Stimulated activated CD4-positive, alpha-beta T cell treated with anti-CD3 and anti-CD28 coated beads, Interleukin-15, amount 100 ng/mL, for 1 hour (primary cell): Measurements from ENCODE around the gene CHMP4B.
"Not testable (repeated sequence)": the region's sequence is repeated elsewhere in the genome, so short reads cannot be mapped to it uniquely, and the experiment has no call there.

Experiments used
- DNase-seq, 2 donors: peaks; one replicate each; pipeline ENCODE4 v3.0.0-alpha.2; 2020; ENCODE audit warnings: low read depth in 1 of 2, low spot score in 1 of 2

CHMP4B gene

DNA sequence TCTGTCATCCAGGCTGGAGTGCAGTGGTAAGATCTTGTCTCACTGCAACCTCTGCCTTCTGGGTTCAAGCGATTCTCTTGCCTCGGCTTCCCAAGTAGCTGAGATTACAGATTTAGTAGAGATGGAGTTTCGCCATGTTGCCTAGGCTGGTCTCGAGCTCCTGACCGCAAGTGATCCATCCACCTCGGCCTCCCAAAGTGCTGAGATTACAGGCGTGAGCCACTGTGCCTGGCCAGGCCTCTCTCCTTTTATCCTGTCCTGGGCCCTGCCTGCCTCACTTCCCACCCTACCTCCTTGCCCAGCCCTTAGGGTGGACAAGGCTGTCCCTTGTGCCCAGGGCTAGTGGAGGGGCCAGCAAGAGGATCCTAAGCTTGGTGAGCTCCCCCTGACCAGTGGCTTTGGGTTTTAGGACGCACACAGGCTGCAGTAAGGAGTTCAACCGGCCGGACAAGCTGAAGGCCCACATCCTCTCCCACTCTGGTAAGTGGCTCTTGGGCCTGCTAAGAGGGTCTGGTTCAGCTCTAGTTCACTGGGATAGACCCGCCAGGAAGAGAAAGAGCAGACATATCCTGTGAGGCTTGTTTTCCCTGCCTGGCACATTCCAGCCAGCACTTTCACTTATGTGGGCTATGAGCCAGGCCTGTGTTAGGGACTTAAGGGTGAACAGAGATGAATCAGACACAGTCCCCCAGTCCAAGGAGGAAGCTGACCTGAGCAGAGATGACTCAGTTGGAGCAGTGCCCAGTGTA is 21.9 kb upstream of the CHMP4B start:
- DNase-seq, result no peak

DNA sequence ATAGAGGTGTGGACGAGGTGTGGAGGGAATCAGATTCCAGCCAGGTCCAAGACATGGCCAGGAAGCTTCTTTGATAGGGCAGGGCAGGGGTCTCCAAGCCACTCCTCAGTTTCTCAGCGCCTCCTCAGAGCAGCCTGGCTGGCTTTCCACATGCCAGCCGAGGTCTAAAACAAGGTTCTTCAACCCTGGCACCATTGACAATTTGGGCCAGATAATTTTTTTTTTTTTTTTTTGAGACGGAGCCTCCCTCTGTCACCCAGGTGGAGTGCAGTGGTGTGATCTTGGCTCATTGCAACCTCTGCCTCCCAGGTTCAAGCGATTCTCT is 21.3 kb upstream of the CHMP4B start:
- no peak for DNase-seq

- no peak for DNase-seq
Observed at GRCh38 chr20:33790566-33790965, 20.6 kb upstream of the CHMP4B start.

DNA sequence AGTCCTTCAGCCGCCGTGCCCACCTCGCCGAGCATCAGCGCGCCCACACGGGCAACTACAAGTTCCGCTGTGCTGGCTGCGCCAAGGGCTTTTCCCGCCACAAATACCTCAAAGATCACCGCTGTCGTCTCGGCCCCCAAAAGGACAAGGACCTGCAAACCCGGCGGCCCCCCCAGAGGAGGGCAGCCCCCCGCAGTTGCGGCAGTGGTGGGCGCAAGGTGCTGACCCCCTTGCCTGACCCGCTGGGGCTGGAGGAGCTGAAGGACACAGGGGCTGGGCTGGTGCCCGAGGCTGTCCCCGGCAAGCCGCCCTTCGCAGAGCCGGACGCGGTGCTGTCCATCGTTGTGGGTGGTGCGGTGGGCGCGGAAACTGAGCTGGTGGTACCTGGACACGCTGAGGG is 20.1 kb upstream of the CHMP4B start:
- DNase-seq, result no peak

DNA sequence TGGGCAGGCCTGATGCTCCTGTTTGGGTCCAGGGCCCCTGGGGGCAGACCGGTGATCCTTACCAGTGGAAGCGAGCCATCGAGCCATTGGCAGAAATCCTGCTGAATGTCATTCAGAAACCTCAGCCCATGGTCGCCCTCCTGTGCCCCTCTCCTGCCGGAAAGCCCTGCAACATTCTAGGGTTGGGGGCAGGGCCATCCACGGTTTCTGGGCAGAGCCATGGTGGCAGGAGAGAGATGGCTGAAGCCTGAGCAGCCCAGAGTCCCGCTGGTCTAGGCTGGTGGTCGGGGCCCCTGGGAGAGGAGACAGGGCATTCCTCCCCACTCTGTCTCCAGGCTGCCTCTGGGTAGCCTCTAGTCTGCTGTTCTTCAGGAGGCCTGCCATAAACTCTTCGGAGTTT is 19.6 kb upstream of the CHMP4B start:
- no peak for DNase-seq

- DNase-seq, result peak; percentile 12 to 33
Observed at GRCh38 chr20:33791959-33792597, 19.1 kb upstream of the CHMP4B start.

DNA sequence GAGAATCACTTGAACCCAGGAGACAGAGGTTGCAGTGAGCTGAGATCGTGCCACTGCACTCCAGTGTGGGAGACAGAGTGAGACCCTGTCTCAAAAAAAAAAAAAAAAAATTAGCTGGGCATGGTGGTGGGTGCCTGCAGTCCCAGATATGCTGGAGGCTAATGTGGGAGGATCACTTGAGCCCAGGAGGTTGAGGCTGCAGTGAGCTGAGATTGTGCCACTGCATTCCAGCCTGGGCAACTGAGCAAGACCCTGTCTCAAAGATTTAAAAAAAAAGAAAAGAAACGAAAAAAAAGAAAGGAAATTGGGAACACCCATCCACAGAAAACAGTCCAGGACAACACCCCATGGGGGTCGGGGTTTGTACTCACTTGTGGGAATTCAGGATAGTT is 18.6 kb upstream of the CHMP4B start:
- DNase-seq, result not testable (repeated sequence)

GRCh38 chr20:33793011-33793931 is 17.9 kb upstream of the CHMP4B start:
- no peak for DNase-seq

- DNase-seq, result no peak
Observed at GRCh38 chr20:33796263-33796906, 14.8 kb upstream of the CHMP4B start.

DNA sequence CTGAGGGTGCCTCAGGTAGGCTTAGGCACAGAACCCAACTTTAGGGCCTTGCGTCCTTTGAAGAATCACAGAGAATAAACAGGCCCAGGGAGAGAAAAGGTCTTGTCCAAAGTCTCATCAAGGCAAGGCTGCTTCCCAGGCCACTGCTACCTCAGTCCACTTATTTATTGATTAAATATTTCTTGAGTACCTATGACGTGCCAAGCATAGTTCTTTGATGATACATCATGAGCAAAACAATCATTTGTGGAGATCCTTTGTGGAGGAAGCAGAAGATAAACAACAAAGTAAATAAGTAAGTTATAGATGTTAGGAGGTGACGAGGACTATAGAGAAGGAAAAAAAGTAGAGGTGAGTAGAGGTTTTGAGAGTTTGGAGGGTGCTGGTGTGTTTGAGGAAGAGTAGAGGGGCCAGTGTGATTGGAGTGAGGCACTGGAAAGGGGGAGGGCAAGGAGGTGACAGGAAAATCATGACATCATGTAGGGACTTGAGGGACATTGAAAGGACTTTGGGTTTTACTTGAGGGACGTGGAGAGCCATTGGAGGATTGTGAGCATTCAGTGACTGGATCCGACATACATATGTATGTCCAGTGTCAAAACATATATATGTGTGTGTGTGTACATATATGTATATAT is 14.1 kb upstream of the CHMP4B start:
- DNase-seq, result no peak

DNA sequence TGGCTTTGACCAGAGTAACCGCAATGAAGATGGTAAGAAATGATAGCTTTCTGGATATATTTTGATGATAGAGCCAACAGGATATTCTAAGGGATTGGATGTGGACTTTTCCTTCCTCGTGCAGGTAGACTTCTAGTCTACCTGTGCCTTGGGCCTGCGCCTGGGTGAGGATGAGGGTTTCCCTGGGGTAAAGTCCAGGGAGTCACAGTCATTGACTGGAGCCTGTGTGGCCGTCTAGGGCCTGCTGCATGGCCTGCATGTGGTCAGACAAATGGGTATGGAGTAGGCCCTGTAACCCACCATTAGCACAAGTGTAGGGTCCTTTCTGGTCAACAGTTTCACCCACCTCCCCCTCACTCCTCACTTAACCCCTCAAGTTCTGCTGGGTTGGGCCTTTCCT is 12.7 kb upstream of the CHMP4B start:
- no peak for DNase-seq

GRCh38 chr20:33803921-33804337 is 7.2 kb upstream of the CHMP4B start:
- DNase-seq, result no peak

- DNase-seq, result no peak
Observed at GRCh38 chr20:33808388-33808787, 2.8 kb upstream of the CHMP4B start.

DNA sequence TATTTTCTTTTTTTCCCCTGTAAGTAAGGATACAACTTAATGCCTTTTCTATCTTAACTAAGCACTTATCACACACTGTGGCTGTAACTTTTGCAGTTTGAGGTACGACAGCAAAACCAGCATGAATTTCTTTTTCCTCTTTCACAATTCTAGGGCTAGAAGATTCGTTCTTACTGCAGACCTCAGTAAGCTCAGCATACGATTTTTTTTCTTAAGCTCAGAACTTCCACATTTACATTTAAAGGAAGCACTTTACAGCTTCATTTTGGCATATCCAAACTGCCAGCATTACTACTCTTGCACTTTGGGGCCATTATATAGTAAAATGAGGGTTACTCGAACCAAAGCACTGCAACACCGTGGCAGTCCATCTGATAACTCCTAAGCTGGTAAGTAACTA is 889 bp upstream of the CHMP4B start:
- no peak for DNase-seq

DNA sequence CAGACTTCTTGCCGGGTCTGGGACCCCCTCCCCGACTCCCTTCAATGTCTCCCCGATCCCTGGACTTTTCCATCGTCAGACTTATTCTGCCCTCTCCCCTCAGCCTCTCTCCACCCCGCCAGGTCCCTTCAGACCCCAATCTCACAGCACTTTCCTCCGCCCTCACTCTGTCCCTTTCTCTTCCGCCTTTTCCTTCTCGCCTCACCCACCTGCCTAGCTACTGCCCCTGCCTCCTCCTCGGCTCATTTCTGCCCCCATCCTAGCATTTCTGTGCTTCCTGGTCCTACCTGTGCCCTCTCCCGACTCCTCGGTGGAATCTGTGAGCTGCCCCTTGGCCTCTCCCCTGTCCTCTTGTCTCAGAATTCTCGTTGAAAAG is 616 bp downstream of the CHMP4B start:
- no peak for DNase-seq

DNA sequence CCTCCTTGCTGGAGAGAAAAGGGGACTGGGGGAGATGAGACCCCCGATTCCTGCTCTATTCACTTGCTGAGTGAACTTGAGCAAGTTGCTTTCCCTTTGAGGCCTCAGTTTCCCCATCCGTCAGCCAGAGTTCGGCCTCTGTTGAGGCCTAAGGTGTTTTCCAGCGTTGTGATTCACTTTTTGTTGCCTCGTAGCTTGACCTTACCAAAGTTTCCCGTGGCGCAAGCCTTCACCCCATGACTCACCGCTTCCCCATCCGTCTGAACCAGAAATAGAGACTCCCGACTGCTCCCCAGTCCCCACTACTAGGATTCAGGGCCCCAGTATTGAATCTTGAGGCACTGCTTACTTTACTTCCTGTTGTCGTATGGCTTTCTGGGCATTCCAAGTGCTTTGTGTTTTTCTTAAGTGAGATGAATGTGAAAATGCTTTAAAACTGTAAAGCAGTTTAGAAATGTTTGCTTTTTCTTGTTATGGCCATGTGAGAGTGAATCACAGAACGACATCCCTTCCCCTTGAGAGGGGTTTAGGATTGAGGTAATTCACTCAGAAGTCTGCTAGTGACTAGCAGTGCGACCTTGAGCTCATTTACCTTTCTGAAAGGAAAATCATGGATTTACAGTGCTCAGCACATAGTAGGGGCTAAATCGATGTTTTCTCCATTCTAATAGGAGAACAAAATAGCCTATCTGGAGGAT is 1.2 kb downstream of the CHMP4B start:
- DNase-seq, result peak in 1 of 2 donors; percentile 5

- DNase-seq, result no peak
Observed at GRCh38 chr20:33812908-33813462, 1.8 kb downstream of the CHMP4B start.

- no peak for DNase-seq
Observed at GRCh38 chr20:33814238-33814712, 3.1 kb downstream of the CHMP4B start.

DNA sequence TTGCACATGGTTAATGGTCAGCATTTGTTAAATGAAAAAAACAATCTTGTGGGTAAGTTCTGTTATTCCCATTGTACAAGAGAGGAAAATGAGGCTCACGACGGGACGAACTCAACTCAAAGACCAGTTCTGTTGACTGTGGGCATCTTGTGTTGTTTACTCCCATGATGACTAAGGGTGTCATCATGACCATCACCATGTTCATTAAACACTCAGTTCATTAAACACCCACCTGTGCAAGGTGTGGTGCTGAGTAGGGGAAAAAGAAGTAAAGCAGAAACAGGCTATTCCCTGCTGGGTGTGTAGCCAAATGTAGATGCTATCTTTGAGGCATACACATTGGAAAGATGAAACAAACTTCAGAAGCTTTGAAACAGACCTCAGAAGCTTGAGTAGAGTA is 4.5 kb downstream of the CHMP4B start:
- no peak for DNase-seq

DNA sequence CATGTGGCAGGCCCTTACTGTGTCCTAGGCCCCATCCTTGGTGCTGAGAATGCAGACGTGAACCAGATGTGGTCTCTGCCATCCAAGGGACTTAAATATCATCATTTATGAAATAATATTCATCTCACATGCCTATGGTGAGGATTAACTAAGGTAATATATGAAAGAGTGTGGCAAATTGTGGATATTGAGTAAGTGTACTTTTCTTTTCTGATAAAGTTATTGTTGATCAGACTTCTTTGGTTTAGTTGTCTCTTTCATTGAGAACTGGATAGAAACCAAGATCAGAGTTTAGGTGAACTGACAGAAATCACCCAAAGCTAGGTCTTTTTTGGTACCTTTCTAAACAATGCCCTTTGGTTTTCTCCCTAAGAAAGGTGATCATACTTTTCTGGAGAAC is 5.0 kb downstream of the CHMP4B start:
- DNase-seq, result no peak
